Measurements from ENCODE around the gene MAD1L1.

GRCh38 chr7:2130096-2130375, 102.7 kb downstream of the MAD1L1 start:
- TF ChIP-seq CTCF (conservative IDR thresholded peaks at IDR 0.05) (no peak), EZH2 (IDR thresholded peaks at IDR 0.05; ENCODE audit: low read depth) (no peak)

Measured in PC-9 (cell line).